Gastroesophageal sphincter (tissue), 4 donors: ENCODE data around the gene HES4. TPM values are rescaled to one million over a fixed set of nuclear protein-coding genes. Genes with fewer than 3 reads are reported as not detected.

Experiments
- ATAC-seq: fragments of 150-250 bp; one replicate; pipeline ENCODE4 v1.9.1; 2016; ENCODE audit warnings: mild to moderate bottlenecking, moderate library complexity
- H3K27ac ChIP-seq, 4 donors: fragments of 200-600 bp; sonication (generic) in 3 of 4; 1 replicate in 3 of 4; 2 replicates in 1 of 4; pipeline ENCODE4 v1.5.1; 2016 to 2019
- H3K27me3 ChIP-seq: fragments of 200-600 bp; sonication (generic); one replicate; pipeline ENCODE4 v1.5.1; 2019
- H3K36me3 ChIP-seq, 2 donors: fragments of 200-600 bp; sonication (generic); one replicate each; pipeline ENCODE4 v1.5.1; 2019; ENCODE audit warnings: control low read depth in 1 of 2
- H3K4me1 ChIP-seq, 3 donors: fragments of 200-600 bp; sonication (generic); 1 replicate in 2 of 3; 2 replicates in 1 of 3; pipeline ENCODE4 v1.5.1; 2016 to 2019; ENCODE audit warnings: control low read depth in 2 of 3
- H3K4me3 ChIP-seq, 2 donors: fragments of 200-600 bp; sonication (generic); one replicate each; pipeline ENCODE4 v1.5.1; 2019; ENCODE audit warnings: mild to moderate bottlenecking in 1 of 2, moderate library complexity in 1 of 2
- H3K9me3 ChIP-seq, 3 donors: fragments of 200-600 bp; sonication (generic); one replicate each; pipeline ENCODE4 v1.5.1; 2017 to 2019; ENCODE audit warnings: control low read depth in 2 of 3
- CTCF ChIP-seq, 4 experiments: fragments of 200-600 bp in 2 of 4; fragments of 450-650 bp in 2 of 4; sonication (generic) in 1 of 4; IDR thresholded peaks; one replicate each; pipeline ENCODE4 v1.5.1; 2017 to 2019; ENCODE audit warnings: antibody characterized with exemption in 4 of 4, mild to moderate bottlenecking in 2 of 4, moderate library complexity in 2 of 4
- EP300 ChIP-seq: sonication (generic); formaldehyde crosslinking; IDR thresholded peaks from one replicate; pipeline ENCODE4 v1.6.1; 2017; ENCODE audit warnings: antibody characterized with exemption, mild to moderate bottlenecking
- POLR2A ChIP-seq, 2 donors: fragments of 450-650 bp; IDR thresholded peaks; one replicate each; pipeline ENCODE4 v1.6.1; 2017; ENCODE audit warnings: antibody characterized with exemption in 2 of 2, mild to moderate bottlenecking in 2 of 2, moderate library complexity in 1 of 2
- POLR2AphosphoS5 ChIP-seq: sonication (generic); formaldehyde crosslinking; IDR thresholded peaks from one replicate; pipeline ENCODE4 v1.6.1; 2017; ENCODE audit warnings: antibody characterized with exemption
- WGBS, 2 donors: methylation state at CpG; one replicate each; pipeline ENCODE4 v1.1.5; 2018; ENCODE audit warnings: low coverage in 1 of 2; 5-methylcytosine and 5-hydroxymethylcytosine counted together
- total RNA-seq, 4 donors: library from RNA; depleted of rRNA; stranded (reverse); fragments of >200 nt; gene quantifications; one replicate each; pipeline ENCODE4 v1.1.0, GENCODE V29; 2016

The HES4 gene
- total RNA-seq, 4 donors from 2014 or later, result 33.6 to 77.6 (median 48.4) TPM

- WGBS, 2 donors, result 81 to 92% methylated on average over 3 to 5 of the region's 11 CpGs
- no peak for ATAC-seq
- no peak overlapping the region for H3K27ac ChIP-seq
- no peak for TF ChIP-seq EP300
- TF ChIP-seq POLR2AphosphoS5, result no peak
- no peak for TF ChIP-seq CTCF (IDR thresholded peaks at IDR 0.05)
- peaks cover 0 to 55% of the 10 kb centered on the region in 2 donors for H3K36me3 ChIP-seq
- H3K27me3 ChIP-seq, result no peaks in the 10 kb centered on the region
- no peak overlapping the region for H3K4me3 ChIP-seq
- peaks cover 0 to 42% (median 19%) of the 10 kb centered on the region in 3 donors for H3K4me1 ChIP-seq
- H3K9me3 ChIP-seq, result no peaks in the 10 kb centered on the region
Measured at GRCh38 chr1:956636-957035, 43.3 kb downstream of the HES4 start.

DNA sequence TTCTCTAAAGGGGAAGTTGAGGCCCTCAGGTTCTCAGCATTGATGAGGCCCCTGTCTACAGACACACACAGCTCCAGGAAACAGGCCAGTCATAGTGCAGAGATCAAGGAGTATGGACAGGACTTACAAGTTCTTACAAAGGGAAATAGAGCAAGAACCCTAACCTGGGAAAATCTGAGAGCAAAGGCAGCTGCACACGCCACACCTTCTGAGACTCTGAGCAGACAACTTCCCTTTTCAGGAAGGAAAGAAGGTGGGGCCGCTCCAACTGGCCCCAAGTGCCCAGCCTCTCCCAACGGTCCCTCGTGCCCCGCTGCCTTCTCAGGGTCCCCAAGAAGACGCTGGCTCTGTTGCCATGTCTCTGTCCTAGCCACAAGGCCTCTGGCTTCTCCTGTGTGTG is 44.4 kb downstream of the HES4 start:
- H3K27ac ChIP-seq, result no peak overlapping the region
- H3K4me3 ChIP-seq, result no peak overlapping the region
- TF ChIP-seq CTCF (IDR thresholded peaks at IDR 0.05), result no peak
- no peak for TF ChIP-seq POLR2A (IDR thresholded peaks at IDR 0.05)
- TF ChIP-seq EP300, result no peak
- TF ChIP-seq POLR2AphosphoS5, result no peak
- H3K27me3 ChIP-seq, result no peaks in the 10 kb centered on the region
- no peaks in the 10 kb centered on the region for H3K9me3 ChIP-seq
- peaks cover 0 to 33% (median 19%) of the 10 kb centered on the region in 3 donors for H3K4me1 ChIP-seq
- ATAC-seq, result no peak
- WGBS, 2 donors, result 70% methylated on average over 4 of the region's 6 CpGs; no CpG with 5 or more reads in 1 of the 2 donors
- H3K36me3 ChIP-seq, result peaks cover 0 to 66% of the 10 kb centered on the region in 2 donors

GRCh38 chr1:954927-955326 is 45.0 kb downstream of the HES4 start:
- no peak overlapping the region for H3K27ac ChIP-seq
- peaks cover 0 to 72% of the 10 kb centered on the region in 2 donors for H3K36me3 ChIP-seq
- no peak for TF ChIP-seq POLR2A (IDR thresholded peaks at IDR 0.05)
- no peak for TF ChIP-seq EP300
- TF ChIP-seq POLR2AphosphoS5, result no peak
- TF ChIP-seq CTCF (IDR thresholded peaks at IDR 0.05), result no peak
- H3K9me3 ChIP-seq, result no peaks in the 10 kb centered on the region
- peaks cover 0 to 28% (median 17%) of the 10 kb centered on the region in 3 donors for H3K4me1 ChIP-seq
- no peak for ATAC-seq
- no peak overlapping the region for H3K4me3 ChIP-seq
- WGBS, 2 donors, result 75 to 80% methylated on average over 1 to 12 of the region's 13 CpGs
- H3K27me3 ChIP-seq, result no peaks in the 10 kb centered on the region

DNA sequence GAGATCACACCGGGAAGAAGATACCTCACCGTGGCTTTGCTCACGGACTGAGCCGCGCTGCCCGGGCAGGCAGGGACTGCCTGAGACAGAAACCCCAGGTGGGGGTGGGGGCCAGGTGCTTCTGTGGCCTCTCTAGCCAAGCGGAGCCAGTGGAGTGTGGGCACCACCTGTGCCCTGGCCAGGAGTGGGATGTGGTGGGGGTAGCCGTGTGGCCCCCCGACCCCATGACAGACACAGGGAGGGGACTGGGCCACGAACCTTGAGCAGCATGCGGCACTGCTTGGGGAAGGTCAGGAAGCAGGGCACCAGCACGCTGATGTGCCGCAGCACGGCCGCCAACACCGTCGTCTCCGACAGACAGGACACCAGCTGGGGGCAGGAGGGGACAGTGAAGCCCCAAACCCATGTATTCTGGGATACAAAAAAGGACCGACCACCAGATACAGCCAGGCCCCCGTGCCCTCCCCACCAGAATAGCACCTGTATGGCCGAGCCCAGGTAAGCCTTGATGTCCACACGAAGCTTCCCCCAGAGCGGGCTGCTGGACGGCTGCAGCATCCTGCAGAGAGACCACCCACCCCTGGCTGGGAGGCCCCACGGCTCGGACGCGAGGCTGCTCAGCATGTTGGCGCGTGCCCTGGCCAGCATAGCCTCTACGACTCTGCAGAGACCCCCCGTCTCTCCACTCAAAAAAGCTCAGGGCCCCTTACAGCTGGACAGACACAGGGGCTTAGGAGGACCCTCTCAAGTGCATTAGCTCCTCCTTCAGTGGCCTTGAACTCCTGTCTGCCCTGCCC is 46.2 kb downstream of the HES4 start:
- peaks cover 0 to 20% (median 13%) of the 10 kb centered on the region in 3 donors for H3K4me1 ChIP-seq
- peaks cover 0 to 84% of the 10 kb centered on the region in 2 donors for H3K36me3 ChIP-seq
- no peak overlapping the region for H3K27ac ChIP-seq
- no peaks in the 10 kb centered on the region for H3K27me3 ChIP-seq
- TF ChIP-seq POLR2AphosphoS5, result no peak
- no peak for TF ChIP-seq CTCF (IDR thresholded peaks at IDR 0.05)
- TF ChIP-seq EP300, result no peak
- no peak for TF ChIP-seq POLR2A (IDR thresholded peaks at IDR 0.05)
- ATAC-seq, result no peak
- no peaks in the 10 kb centered on the region for H3K9me3 ChIP-seq
- 40% methylated on average over 1 of the region's 32 CpGs; no CpG with 5 or more reads in 1 of the 2 donors for WGBS, 2 donors
- no peak overlapping the region for H3K4me3 ChIP-seq

DNA sequence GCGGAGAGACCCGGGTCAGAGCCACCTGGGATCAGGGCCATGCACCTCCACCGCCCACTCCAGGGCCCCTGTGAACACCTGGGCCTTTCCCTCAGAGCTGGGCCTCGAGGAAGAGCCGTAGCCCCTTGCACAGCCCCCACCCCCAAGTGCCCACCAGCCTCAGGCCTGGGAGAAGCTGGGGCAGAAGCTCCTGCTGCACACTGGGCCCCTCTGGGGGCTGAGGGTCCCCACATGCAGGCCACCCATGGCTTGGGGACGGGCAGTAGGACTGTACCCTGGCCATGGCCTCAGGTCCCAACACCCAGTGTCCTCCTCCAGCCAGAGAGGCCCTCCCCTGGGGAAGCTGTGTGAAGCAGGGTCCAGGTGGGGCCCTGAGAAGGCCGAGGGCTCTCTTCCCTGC is 47.3 kb downstream of the HES4 start:
- no peak for TF ChIP-seq CTCF (IDR thresholded peaks at IDR 0.05)
- no peak for TF ChIP-seq POLR2A (IDR thresholded peaks at IDR 0.05)
- TF ChIP-seq POLR2AphosphoS5, result no peak
- TF ChIP-seq EP300, result no peak
- no peak overlapping the region for H3K4me3 ChIP-seq
- H3K4me1 ChIP-seq, result peaks cover 0 to 9% (median 2%) of the 10 kb centered on the region in 3 donors
- no CpG with 5 or more reads among the region's 7 CpGs for WGBS, 2 donors
- H3K27ac ChIP-seq, result no peak overlapping the region
- ATAC-seq, result no peak
- peaks cover 0 to 95% of the 10 kb centered on the region in 2 donors for H3K36me3 ChIP-seq
- no peaks in the 10 kb centered on the region for H3K27me3 ChIP-seq
- no peaks in the 10 kb centered on the region for H3K9me3 ChIP-seq
